Ishikawa (cell line): ENCODE results near the gene OR51E1.

Source experiments
- FOXM1 ChIP-seq: IDR thresholded peaks from 2 replicates; pipeline ENCODE4 v1.6.1; 2012; ENCODE audit warnings: low read depth, borderline replicate concordance
- ZBTB7A ChIP-seq: IDR thresholded peaks from 2 replicates; pipeline ENCODE4 v1.6.1; 2012; ENCODE audit warnings: low read depth
- TF ChIP-seq, protein P1 (sequence below): IDR thresholded peaks from 2 replicates; pipeline ENCODE4 v1.6.1; 2012

DNA sequence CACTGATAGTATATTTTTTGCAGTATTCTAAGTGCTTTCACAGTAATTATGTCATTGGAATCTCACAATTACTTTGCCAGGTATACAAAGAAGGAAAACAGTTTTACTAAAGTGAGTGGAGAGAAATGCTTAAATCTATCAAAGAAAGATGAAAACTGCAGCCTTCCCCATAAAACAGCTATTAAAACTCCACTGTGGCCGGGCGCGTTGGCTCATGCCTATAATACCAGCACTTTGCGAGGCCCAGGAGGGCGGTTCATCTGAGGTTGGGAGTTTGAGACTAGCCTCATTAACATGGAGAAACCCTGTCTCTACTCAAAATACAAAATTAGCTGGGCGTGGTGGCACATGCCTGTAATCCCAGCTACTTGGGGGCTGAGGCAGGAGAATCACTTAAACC, 19.1 kb downstream of the OR51E1 start:
- no peak for TF ChIP-seq ZBTB7A
- TF ChIP-seq, protein P1, sequence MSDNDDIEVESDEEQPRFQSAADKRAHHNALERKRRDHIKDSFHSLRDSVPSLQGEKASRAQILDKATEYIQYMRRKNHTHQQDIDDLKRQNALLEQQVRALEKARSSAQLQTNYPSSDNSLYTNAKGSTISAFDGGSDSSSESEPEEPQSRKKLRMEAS = no peak
- TF ChIP-seq FOXM1 = no peak
